Neural progenitor cell (in vitro differentiated cells): ENCODE results near the gene TSEN15. TPM values are rescaled to one million over a fixed set of nuclear protein-coding genes. Genes with fewer than 3 reads are reported as not detected.

Experiments used
- DNase-seq: peaks from one replicate; pipeline ENCODE4 v3.0.0-alpha.2; 2016; ENCODE audit warnings: low spot score
- H2AFZ ChIP-seq: fragments of 200-600 bp; sonication (generic); replicated peaks from 2 replicates; pipeline ENCODE4 v1.6.1; 2016; ENCODE audit warnings: antibody characterized with exemption
- H3F3A ChIP-seq: fragments of 200-600 bp; sonication (generic); 2 replicates; pipeline ENCODE4 v1.6.1; 2016; ENCODE audit warnings: antibody characterized with exemption, low read depth
- H3K27ac ChIP-seq: fragments of 200-600 bp; sonication (generic); 2 replicates; pipeline ENCODE4 v1.5.1; 2016; ENCODE audit warnings: mild to moderate bottlenecking
- H3K27me3 ChIP-seq: fragments of 200-600 bp; sonication (generic); 2 replicates; pipeline ENCODE4 v1.6.1; 2016; ENCODE audit warnings: mild to moderate bottlenecking, moderate library complexity
- H3K36me3 ChIP-seq: fragments of 200-600 bp; sonication (generic); 2 replicates; pipeline ENCODE4 v1.5.1; 2016
- H3K4me1 ChIP-seq: fragments of 200-600 bp; sonication (generic); 2 replicates; pipeline ENCODE4 v1.6.1; 2016; ENCODE audit warnings: mixed run types
- H3K4me2 ChIP-seq: fragments of 200-600 bp; sonication (generic); 2 replicates; pipeline ENCODE4 v1.6.1; 2016
- H3K4me3 ChIP-seq: fragments of 200-600 bp; sonication (generic); 2 replicates; pipeline ENCODE4 v1.5.1; 2016
- H3K79me2 ChIP-seq: fragments of 200-600 bp; sonication (generic); 2 replicates; pipeline ENCODE4 v1.6.1; 2016; ENCODE audit warnings: low read depth
- H3K9ac ChIP-seq: fragments of 200-600 bp; sonication (generic); 2 replicates; pipeline ENCODE4 v1.6.1; 2016
- H3K9me3 ChIP-seq: fragments of 200-600 bp; sonication (generic); 2 replicates; pipeline ENCODE4 v1.5.1; 2016; ENCODE audit warnings: low read depth
- H4K20me1 ChIP-seq: fragments of 200-600 bp; sonication (generic); 2 replicates; pipeline ENCODE4 v1.6.1; 2016; ENCODE audit warnings: low read depth
- H3K27ac Mint-ChIP-seq: 3 replicates; pipeline ENCODE4 v1.8.0; 2021; ENCODE audit warnings: mixed read lengths
- H3K27me3 Mint-ChIP-seq: 2 replicates; pipeline ENCODE4 v1.8.0; 2022; ENCODE audit warnings: low read depth, mild to moderate bottlenecking, inconsistent platforms, moderate library complexity, mixed read lengths; ENCODE audit not compliant: insufficient read depth
- H3K36me3 Mint-ChIP-seq: 3 replicates; pipeline ENCODE4 v1.8.0; 2021; ENCODE audit warnings: mixed read lengths
- H3K4me1 Mint-ChIP-seq: 3 replicates; pipeline ENCODE4 v1.8.0; 2021; ENCODE audit warnings: mixed read lengths
- H3K4me3 Mint-ChIP-seq: 3 replicates; pipeline ENCODE4 v1.8.0; 2021; ENCODE audit warnings: mild to moderate bottlenecking, moderate library complexity, mixed read lengths
- H3K9me3 Mint-ChIP-seq: 3 replicates; pipeline ENCODE4 v1.8.0; 2020; ENCODE audit warnings: mixed read lengths
- EZH2 ChIP-seq: fragments of 200-600 bp; sonication (generic); IDR thresholded peaks from 2 replicates; pipeline ENCODE4 v1.6.1; 2017; ENCODE audit warnings: antibody characterized with exemption, mild to moderate bottlenecking, moderate library complexity
- EZH2phosphoT487 ChIP-seq: fragments of 200-600 bp; sonication (generic); IDR thresholded peaks from 2 replicates; pipeline ENCODE4 v1.6.1; 2017; ENCODE audit warnings: antibody characterized with exemption
- total RNA-seq: library from RNA; depleted of rRNA; stranded (reverse); fragments of >200 nt; gene quantifications from 2 replicates; pipeline ENCODE4 v1.2.3, GENCODE V29; 2015; ENCODE audit warnings: low replicate concordance
- TF ChIP-seq, protein P1 (sequence below): fragments of 200-600 bp; sonication (generic); IDR thresholded peaks from 2 replicates; pipeline ENCODE4 v1.5.1; 2017; ENCODE audit warnings: antibody characterized with exemption, mild to moderate bottlenecking

The TSEN15 gene
- total RNA-seq, 1 donor from 2014 or later, result 72.3 TPM

DNA sequence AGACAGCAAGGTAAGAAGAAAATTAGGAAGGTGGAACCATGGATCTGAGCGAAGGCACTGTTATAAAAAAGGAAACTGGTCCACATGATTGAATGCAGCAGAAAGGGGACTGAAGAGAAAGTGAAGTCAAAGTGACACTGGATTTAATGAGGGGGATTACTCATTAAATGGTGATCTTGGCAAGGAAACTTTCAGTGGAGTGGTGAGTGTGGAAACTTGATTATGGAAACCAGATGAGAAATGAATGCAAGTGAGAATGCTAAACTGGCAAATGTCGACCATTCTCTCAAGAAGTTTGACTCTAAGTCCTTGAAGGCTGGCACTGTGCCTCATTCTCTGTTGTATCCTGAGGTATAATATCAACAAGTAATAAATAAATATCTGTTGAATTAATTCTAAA lies 37.3 kb upstream of the TSEN15 start:
- peaks cover 13% of the 10 kb centered on the region for H3K4me1 Mint-ChIP-seq
- peaks cover 2% of the 10 kb centered on the region for H3K27me3 Mint-ChIP-seq

DNA sequence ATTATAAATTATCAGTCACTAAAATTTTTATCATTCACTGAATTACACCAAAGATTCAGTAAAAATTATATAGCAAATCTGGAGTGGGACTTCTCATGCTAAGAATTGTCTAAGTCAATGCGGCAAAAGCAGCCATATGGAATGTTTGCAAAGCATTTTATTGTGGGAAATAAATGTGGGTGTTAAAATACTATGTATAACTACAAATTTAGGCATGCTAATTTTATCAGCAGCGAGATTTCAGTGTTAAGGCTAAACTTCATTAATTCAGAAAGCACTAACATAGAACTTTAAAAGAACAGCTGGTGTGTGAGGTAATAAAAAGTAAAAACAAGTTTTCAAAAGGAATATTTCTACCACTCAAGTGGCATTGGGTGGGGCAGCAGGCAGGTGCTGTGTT lies 35.4 kb upstream of the TSEN15 start:
- TF ChIP-seq EZH2, result no peak
- no peak for TF ChIP-seq EZH2phosphoT487
- TF ChIP-seq, protein P1, sequence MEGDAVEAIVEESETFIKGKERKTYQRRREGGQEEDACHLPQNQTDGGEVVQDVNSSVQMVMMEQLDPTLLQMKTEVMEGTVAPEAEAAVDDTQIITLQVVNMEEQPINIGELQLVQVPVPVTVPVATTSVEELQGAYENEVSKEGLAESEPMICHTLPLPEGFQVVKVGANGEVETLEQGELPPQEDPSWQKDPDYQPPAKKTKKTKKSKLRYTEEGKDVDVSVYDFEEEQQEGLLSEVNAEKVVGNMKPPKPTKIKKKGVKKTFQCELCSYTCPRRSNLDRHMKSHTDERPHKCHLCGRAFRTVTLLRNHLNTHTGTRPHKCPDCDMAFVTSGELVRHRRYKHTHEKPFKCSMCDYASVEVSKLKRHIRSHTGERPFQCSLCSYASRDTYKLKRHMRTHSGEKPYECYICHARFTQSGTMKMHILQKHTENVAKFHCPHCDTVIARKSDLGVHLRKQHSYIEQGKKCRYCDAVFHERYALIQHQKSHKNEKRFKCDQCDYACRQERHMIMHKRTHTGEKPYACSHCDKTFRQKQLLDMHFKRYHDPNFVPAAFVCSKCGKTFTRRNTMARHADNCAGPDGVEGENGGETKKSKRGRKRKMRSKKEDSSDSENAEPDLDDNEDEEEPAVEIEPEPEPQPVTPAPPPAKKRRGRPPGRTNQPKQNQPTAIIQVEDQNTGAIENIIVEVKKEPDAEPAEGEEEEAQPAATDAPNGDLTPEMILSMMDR, result no peak
- Mint-ChIP-seq H3K27me3 (peaks cover 2% of the 10 kb centered on the region), H3K9me3 (peaks cover 26% of the 10 kb centered on the region), H3K4me1 (peaks cover 22% of the 10 kb centered on the region), H3K4me3 (no peak overlapping the region), H3K36me3 (peaks cover 21% of the 10 kb centered on the region), H3K27ac (no peak overlapping the region)
- Histone ChIP-seq H3K9me3 (peaks cover 17% of the 10 kb centered on the region), H3K4me2 (no peak overlapping the region), H3K79me2 (no peaks in the 10 kb centered on the region), H4K20me1 (no peaks in the 10 kb centered on the region), H2AFZ (no peak overlapping the region), H3K4me1 (no peaks in the 10 kb centered on the region), H3K27ac (no peak overlapping the region), H3F3A (peaks cover 9% of the 10 kb centered on the region), H3K4me3 (no peak overlapping the region), H3K9ac (no peak overlapping the region), H3K27me3 (no peaks in the 10 kb centered on the region), H3K36me3 (peaks cover 14% of the 10 kb centered on the region)
- no peak for DNase-seq

More for the DNA sequence above, 37.3 kb upstream of the TSEN15 start:
- Mint-ChIP-seq H3K9me3 (peaks cover 28% of the 10 kb centered on the region), H3K36me3 (peaks cover 23% of the 10 kb centered on the region), H3K27ac (no peak overlapping the region), H3K4me3 (no peak overlapping the region)
- Histone ChIP-seq H3F3A (peaks cover 19% of the 10 kb centered on the region), H3K36me3 (peaks cover 14% of the 10 kb centered on the region), H3K79me2 (no peaks in the 10 kb centered on the region), H3K4me3 (no peak overlapping the region), H4K20me1 (no peaks in the 10 kb centered on the region), H2AFZ (no peak overlapping the region), H3K27me3 (no peaks in the 10 kb centered on the region), H3K27ac (no peak overlapping the region), H3K4me2 (no peak overlapping the region), H3K9ac (no peak overlapping the region), H3K4me1 (peaks cover 4% of the 10 kb centered on the region), H3K9me3 (peaks cover 18% of the 10 kb centered on the region)
- DNase-seq, result no peak
- no peak for TF ChIP-seq EZH2phosphoT487
- TF ChIP-seq, protein P1, result no peak
- TF ChIP-seq EZH2, result no peak

DNA sequence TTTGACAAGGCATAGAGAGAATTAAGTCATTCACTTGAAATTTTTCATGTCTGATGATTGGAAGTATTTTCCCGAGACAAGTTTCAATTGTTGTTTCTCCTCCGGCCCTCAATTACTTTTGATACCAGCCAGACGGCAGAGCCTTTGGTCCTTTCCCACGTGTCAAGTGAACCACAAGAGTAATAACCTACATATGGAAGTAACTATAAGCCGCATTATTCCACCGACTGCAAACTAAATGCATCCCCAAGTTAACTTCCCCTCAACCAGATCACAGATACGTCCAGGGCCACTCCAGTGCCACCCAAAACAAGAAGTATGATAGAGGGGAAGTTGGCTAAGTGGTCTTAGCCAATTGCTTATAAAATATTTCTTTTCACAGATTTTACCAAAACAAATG lies 34.2 kb upstream of the TSEN15 start:
- Histone ChIP-seq H3K9ac (no peak overlapping the region), H3K4me3 (no peak overlapping the region), H3K79me2 (no peaks in the 10 kb centered on the region), H4K20me1 (no peaks in the 10 kb centered on the region), H3K9me3 (peaks cover 5% of the 10 kb centered on the region), H3K27ac (no peak overlapping the region), H3K4me1 (peaks cover 2% of the 10 kb centered on the region), H3F3A (no peaks in the 10 kb centered on the region), H3K4me2 (no peak overlapping the region), H3K27me3 (no peaks in the 10 kb centered on the region), H3K36me3 (peaks cover 5% of the 10 kb centered on the region), H2AFZ (no peak overlapping the region)
- no peak for DNase-seq
- peak overlapping the region; percentile 46 for H3K27ac Mint-ChIP-seq
- H3K4me3 Mint-ChIP-seq, result no peak overlapping the region
- H3K27me3 Mint-ChIP-seq, result peaks cover 2% of the 10 kb centered on the region
- H3K4me1 Mint-ChIP-seq, result peaks cover 33% of the 10 kb centered on the region
- H3K9me3 Mint-ChIP-seq, result peaks cover 22% of the 10 kb centered on the region
- TF ChIP-seq, protein P1, result no peak
- TF ChIP-seq EZH2 (no peak), EZH2phosphoT487 (no peak)
- peaks cover 21% of the 10 kb centered on the region for H3K36me3 Mint-ChIP-seq
